ENCODE results near the gene AAMP.

The AAMP gene

GRCh38 chr2:218276986-218277755 lies 7.2 kb upstream of the AAMP start:
- Histone ChIP-seq H3K36me3 (ENCODE audit: control insufficient read depth in 2 of 2, insufficient read depth in 1 of 2, low read length in 2 of 2) (peaks cover 4 to 84% of the 10 kb centered on the region in 2 experiments; a peak in 2 of 3 replicates), H3K27ac (ENCODE audit: extremely low read depth, low read depth, low read length) (no peak overlapping the region), H3K4me1 (ENCODE audit: control insufficient read depth, insufficient read depth, low read length) (peaks cover 3% of the 10 kb centered on the region; the same call in 1 of the 2 replicates), H3K9me3 (ENCODE audit: control insufficient read depth, insufficient read depth, low read depth, low read length) (no peaks in the 10 kb centered on the region), H3K4me3 (ENCODE audit: low read depth, low read length) (no peak overlapping the region)
- TF ChIP-seq CTCF (tag by site-specific recombination; IDR thresholded peaks at IDR 0.05) (peak; percentile 31; the same call in 1 of the 2 replicates), REPIN1 (tag by site-specific recombination; IDR thresholded peaks at IDR 0.05; ENCODE audit: low read depth) (no peak), KLF9 (tag by site-specific recombination; IDR thresholded peaks at IDR 0.05; ENCODE audit: low read depth) (no peak)
- POLR2A ChIA-PET: interaction anchor here (0.5 to 1.4 kb wide), 2 partner anchors 10 to 46 kb away, joined by 5 to 7 read pairs; no protein-coding TSS in a partner anchor
- CTCF ChIA-PET: interaction anchor here (0.5 to 7.3 kb wide), 3 partner anchors 16 to 698 kb away, joined by 3 to 89 read pairs (median 3); partner anchors contain the start of gene TMBIM1

- Histone ChIP-seq H3K9me3 (ENCODE audit: control insufficient read depth, insufficient read depth, low read depth, low read length) (no peaks in the 10 kb centered on the region), H3K4me3 (ENCODE audit: low read depth, low read length) (no peak overlapping the region), H3K4me1 (ENCODE audit: control insufficient read depth, insufficient read depth, low read length) (peaks cover 3% of the 10 kb centered on the region; the same call in 1 of the 2 replicates), H3K36me3 (ENCODE audit: control insufficient read depth in 2 of 2, insufficient read depth in 1 of 2, low read length in 2 of 2) (peaks cover 4 to 81% of the 10 kb centered on the region in 2 experiments; a peak in 2 of 3 replicates), H3K27ac (ENCODE audit: extremely low read depth, low read depth, low read length) (no peak overlapping the region)
- ChIA-PET POLR2A (interaction anchor here (0.5 to 4.3 kb wide), 3 partner anchors 11 to 130 kb away, joined by 4 to 29 read pairs (median 7); no protein-coding TSS in a partner anchor), CTCF (interaction anchor here (0.6 to 7.3 kb wide), 6 partner anchors 10 to 191 kb away, joined by 3 to 89 read pairs (median 4); partner anchors contain the start of gene TMBIM1)
- TF ChIP-seq ZIC2 (tag by site-specific recombination; IDR thresholded peaks at IDR 0.05): no peak
- TF ChIP-seq HOXC10 (CRISPR knock-in tag; IDR thresholded peaks at IDR 0.05): no peak
- no peak for TF ChIP-seq ZBTB10 (tag by site-specific recombination; IDR thresholded peaks at IDR 0.05)
- TF ChIP-seq ZNF274 (IDR thresholded peaks at IDR 0.05; ENCODE audit: low read length): no peak
- no peak for TF ChIP-seq ZNF274 (tag by site-specific recombination; IDR thresholded peaks at IDR 0.05; ENCODE audit: borderline replicate concordance)
- no peak for TF ChIP-seq ZBTB21 (tag by site-specific recombination; IDR thresholded peaks at IDR 0.05)
- no peak for TF ChIP-seq SP7 (tag by site-specific recombination; IDR thresholded peaks at IDR 0.05)
- TF ChIP-seq ZNF501 (tag by site-specific recombination; IDR thresholded peaks at IDR 0.05): no peak
- no peak for TF ChIP-seq OSR2 (tag by site-specific recombination; IDR thresholded peaks at IDR 0.05)
- no peak for TF ChIP-seq BCL6B (tag by site-specific recombination; IDR thresholded peaks at IDR 0.05)
- TF ChIP-seq ZNF26 (tag by site-specific recombination; IDR thresholded peaks at IDR 0.05): no peak
- no peak for TF ChIP-seq ZSCAN5A (tag by site-specific recombination; IDR thresholded peaks at IDR 0.05)
- TF ChIP-seq ZFP69B (tag by site-specific recombination; IDR thresholded peaks at IDR 0.05): no peak
- TF ChIP-seq REST (tag by site-specific recombination; IDR thresholded peaks at IDR 0.05): no peak
- no peak for TF ChIP-seq ZSCAN4 (tag by site-specific recombination; IDR thresholded peaks at IDR 0.05)
These were observed 5.6 kb upstream of the AAMP start for GRCh38 chr2:218275371-218276072.

All from HEK293 (cell line).